GM12878 (cell line): ENCODE results near the gene GATAD2B. TPM values are rescaled to one million over a fixed set of nuclear protein-coding genes. Genes with fewer than 3 reads are reported as not detected.

Experiments used
- ASH2L ChIP-seq: fragments of 300-600, 200-600 bp; sonication (generic); IDR thresholded peaks from 2 replicates; pipeline ENCODE4 v1.6.1; 2017; ENCODE audit warnings: low read depth, mild to moderate bottlenecking, borderline replicate concordance
- CHD2 ChIP-seq: IDR thresholded peaks from 2 replicates; pipeline ENCODE4 v1.6.1; 2011; ENCODE audit warnings: low read depth, low read length, improper control_type of control experiment, borderline replicate concordance
- CREB1 ChIP-seq: IDR thresholded peaks from 2 replicates; pipeline ENCODE4 v1.6.1; 2012; ENCODE audit warnings: low read depth, mild to moderate bottlenecking, inconsistent platforms
- CTCF ChIP-seq, 3 experiments: IDR thresholded peaks in 2 of 3; conservative IDR thresholded peaks in 1 of 3; 2 replicates each; pipeline ENCODE4 v1.5.1; 2011; ENCODE audit warnings: low read depth in 3 of 3, low read length in 3 of 3, mild to moderate bottlenecking in 3 of 3, control low read depth in 2 of 3, moderate library complexity in 2 of 3, inconsistent platforms in 1 of 3, mixed read lengths in 1 of 3; ENCODE audit not compliant: control insufficient read depth in 2 of 3, insufficient read depth in 1 of 3; ENCODE audit errors: extremely low read depth in 1 of 3
- GABPA ChIP-seq: IDR thresholded peaks from 2 replicates; pipeline ENCODE4 v1.6.1; 2014; ENCODE audit warnings: antibody characterized with exemption, low read depth, mild to moderate bottlenecking, inconsistent platforms
- GATAD2B ChIP-seq: fragments of 450-650 bp; conservative IDR thresholded peaks from 2 replicates; pipeline ENCODE4 v1.6.1; 2017; ENCODE audit warnings: low read depth, mild to moderate bottlenecking, moderate library complexity
- HDAC2 ChIP-seq: fragments of 200-600 bp; sonication (generic); IDR thresholded peaks from 2 replicates; pipeline ENCODE4 v1.6.1; 2017
- HDGF ChIP-seq: fragments of 450-650 bp; IDR thresholded peaks from 2 replicates; pipeline ENCODE4 v1.6.1; 2016; ENCODE audit warnings: antibody characterized with exemption
- NFYA ChIP-seq: IDR thresholded peaks from 2 replicates; pipeline ENCODE4 v1.6.1; 2011; ENCODE audit warnings: low read depth, mild to moderate bottlenecking, low read length, improper control_type of control experiment, borderline replicate concordance
- PBX3 ChIP-seq: IDR thresholded peaks from 2 replicates; pipeline ENCODE4 v1.6.1; 2011; ENCODE audit warnings: mild to moderate bottlenecking, low read depth, low read length, moderate library complexity; ENCODE audit not compliant: insufficient replicate concordance
- PKNOX1 ChIP-seq: fragments of 450-650 bp; IDR thresholded peaks from 2 replicates; pipeline ENCODE4 v1.6.1; 2016; ENCODE audit warnings: mild to moderate bottlenecking
- RB1 ChIP-seq: fragments of 450-650 bp; formaldehyde crosslinking; IDR thresholded peaks from 2 replicates; pipeline ENCODE4 v1.6.1; 2017; ENCODE audit warnings: mild to moderate bottlenecking, borderline replicate concordance
- SMAD5 ChIP-seq: IDR thresholded peaks from 2 replicates; pipeline ENCODE4 v1.6.1; 2016; ENCODE audit warnings: antibody characterized with exemption, low read depth
- SREBF2 ChIP-seq: IDR thresholded peaks from 2 replicates; pipeline ENCODE4 v1.6.1; 2012; ENCODE audit warnings: mild to moderate bottlenecking, low read length
- TCF3 ChIP-seq: IDR thresholded peaks from 2 replicates; pipeline ENCODE4 v1.6.1; 2012; ENCODE audit warnings: low read depth, mild to moderate bottlenecking, low read length, borderline replicate concordance; ENCODE audit not compliant: insufficient read depth
- ZBTB33 ChIP-seq: fragments of 450-650 bp; IDR thresholded peaks from 2 replicates; pipeline ENCODE4 v1.6.1; 2017; ENCODE audit warnings: mild to moderate bottlenecking
- ZNF687 ChIP-seq: fragments of 450-650 bp; IDR thresholded peaks from 2 replicates; pipeline ENCODE4 v1.6.1; 2017; ENCODE audit warnings: mild to moderate bottlenecking, moderate library complexity
- polyA plus RNA-seq, 11 experiments: library from polyadenylated mRNA; depleted of rRNA in 4 of 11; unstranded in 6 of 11; stranded (reverse) in 5 of 11; fragments of >200 nt; fragmentation: Nextera tagmentation in 4 of 11; fragmentation: Illumina TruSeq in 1 of 11; extraction: Ambion mirVana in 4 of 11; extraction: Trizol in 1 of 11; gene quantifications; 1 replicate in 1 of 11; 2 replicates in 10 of 11; pipeline versions ENCODE4 v1.2.1 to v1.2.3, GENCODE V29; 2011 to 2016; ENCODE audit warnings: inconsistent platforms in 2 of 11, missing spikeins in 2 of 11, low read depth in 1 of 11
- total RNA-seq, 4 experiments: library from RNA; depleted of rRNA in 3 of 4; stranded (reverse); fragments of >200 nt in 3 of 4; fragmentation: Illumina TruSeq in 1 of 4; extraction: Trizol in 1 of 4; gene quantifications; 2 replicates each; pipeline versions ENCODE4 v1.2.1 to v1.2.3, GENCODE V29; 2013 to 2021

GATAD2B gene
- total and polyA plus RNA-seq, 10 of the 15 experiments (the other 5 are each of a cell fraction or from before 2014, with no cell fraction given): 2.4 to 63.1 (median 8.7) TPM

- no peak for TF ChIP-seq PKNOX1
- TF ChIP-seq SREBF2: no peak
- TF ChIP-seq TCF3: 0 out of 2 replicates have a peak, but pooled peaks have one; percentile 44
- TF ChIP-seq GABPA: no peak
- TF ChIP-seq PBX3: no peak
- TF ChIP-seq ASH2L: no peak
- TF ChIP-seq CTCF (IDR thresholded peaks at IDR 0.05 in 2 of 3, conservative IDR thresholded peaks at IDR 0.05 in 1 of 3; ENCODE audit: control insufficient read depth in 2 of 3, extremely low read depth in 1 of 3, insufficient read depth in 1 of 3, low read depth in 3 of 3, low read length in 3 of 3): no peak
- TF ChIP-seq HDGF: no peak
- TF ChIP-seq SMAD5: no peak
- TF ChIP-seq ZBTB33: no peak
- TF ChIP-seq GATAD2B: no peak
- TF ChIP-seq NFYA: no peak
- TF ChIP-seq HDAC2: no peak
- TF ChIP-seq RB1: no peak
- 0 out of 2 replicates have a peak, but pooled peaks have one; percentile 23 for TF ChIP-seq CREB1
- 0 out of 2 replicates have a peak, but pooled peaks have one; percentile 23 for TF ChIP-seq ZNF687
- no peak for TF ChIP-seq CHD2
These were observed 80.7 kb downstream of the GATAD2B start (continued) for GRCh38 chr1:153842006-153842471.
